Measurements from ENCODE around the gene HOXB13.
"Not testable (repeated sequence)": the region's sequence is repeated elsewhere in the genome, so short reads cannot be mapped to it uniquely, and the experiment has no call there.

HOXB13 gene

GRCh38 chr17:48720266-48721008 lies 8.1 kb downstream of the HOXB13 start:
- no peak for TF ChIP-seq CTCF (IDR thresholded peaks at IDR 0.05; ENCODE audit: borderline replicate concordance, control extremely low read depth, extremely low read depth, insufficient read depth, missing control alignments)
- DNase-seq (ENCODE audit: low spot score): no peak
- in situ Hi-C loops (cut with MboI; ENCODE audit: low sequenced_read_pairs, unreplicated experiment): no loop called here

GRCh38 chr17:48719642-48720265 lies 8.8 kb downstream of the HOXB13 start:
- no peak for TF ChIP-seq CTCF (IDR thresholded peaks at IDR 0.05; ENCODE audit: borderline replicate concordance, control extremely low read depth, extremely low read depth, insufficient read depth, missing control alignments)
- no peak for DNase-seq (ENCODE audit: low spot score)
- in situ Hi-C loops (cut with MboI; ENCODE audit: low sequenced_read_pairs, unreplicated experiment): no loop called here

GRCh38 chr17:48718761-48719641 lies 9.5 kb downstream of the HOXB13 start:
- DNase-seq (ENCODE audit: low spot score): no peak
- in situ Hi-C loops (cut with MboI; ENCODE audit: low sequenced_read_pairs, unreplicated experiment): no loop called here
- no peak for TF ChIP-seq CTCF (IDR thresholded peaks at IDR 0.05; ENCODE audit: borderline replicate concordance, control extremely low read depth, extremely low read depth, insufficient read depth, missing control alignments)

- no peak for TF ChIP-seq CTCF (IDR thresholded peaks at IDR 0.05; ENCODE audit: borderline replicate concordance, control extremely low read depth, extremely low read depth, insufficient read depth, missing control alignments)
- in situ Hi-C loops (cut with MboI; ENCODE audit: low sequenced_read_pairs, unreplicated experiment): no loop called here
- DNase-seq (ENCODE audit: low spot score): no peak
These were observed 10.3 kb downstream of the HOXB13 start for GRCh38 chr17:48718227-48718760.

GRCh38 chr17:48717367-48718226 lies 11.0 kb downstream of the HOXB13 start:
- DNase-seq (ENCODE audit: low spot score): no peak
- in situ Hi-C loops (cut with MboI; ENCODE audit: low sequenced_read_pairs, unreplicated experiment): no loop called here
- TF ChIP-seq CTCF (IDR thresholded peaks at IDR 0.05; ENCODE audit: borderline replicate concordance, control extremely low read depth, extremely low read depth, insufficient read depth, missing control alignments): no peak

- DNase-seq (ENCODE audit: low spot score); in situ Hi-C loops (cut with MboI; ENCODE audit: low sequenced_read_pairs, unreplicated experiment): not testable (repeated sequence)
These were observed 12.0 kb downstream of the HOXB13 start for GRCh38 chr17:48716549-48716948.

Data from GM13976 (cell line).